Cortex of kidney (tissue), 1 donor: ENCODE data around the gene CAMK2A.

ENCODE experiments used
- DNase-seq: peaks from one replicate; lab custom pipeline; 2025; lab: John Stamatoyannopoulos, UW

Gene CAMK2A

DNA sequence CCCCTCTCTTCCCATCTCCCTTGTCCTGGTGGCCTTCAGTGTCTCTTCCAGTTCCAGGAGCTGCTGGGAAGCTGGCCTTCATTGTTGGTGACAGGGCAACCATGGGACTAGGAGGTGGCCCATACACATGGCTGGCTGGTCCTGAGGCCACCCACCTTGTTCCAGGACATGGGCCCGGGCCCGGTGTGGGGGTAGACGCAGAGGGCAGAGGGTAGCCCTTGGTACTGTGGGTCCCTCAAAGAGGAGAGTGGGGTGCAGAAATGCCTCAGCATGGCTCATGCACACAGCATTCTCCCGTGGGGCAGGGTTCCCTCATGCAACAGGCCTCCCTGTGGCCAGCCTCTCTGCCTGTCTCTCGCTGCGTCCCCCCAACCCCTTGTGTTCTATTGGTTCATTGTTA, 78.9 kb downstream of the CAMK2A start:
- DNase-seq, result no peak

DNA sequence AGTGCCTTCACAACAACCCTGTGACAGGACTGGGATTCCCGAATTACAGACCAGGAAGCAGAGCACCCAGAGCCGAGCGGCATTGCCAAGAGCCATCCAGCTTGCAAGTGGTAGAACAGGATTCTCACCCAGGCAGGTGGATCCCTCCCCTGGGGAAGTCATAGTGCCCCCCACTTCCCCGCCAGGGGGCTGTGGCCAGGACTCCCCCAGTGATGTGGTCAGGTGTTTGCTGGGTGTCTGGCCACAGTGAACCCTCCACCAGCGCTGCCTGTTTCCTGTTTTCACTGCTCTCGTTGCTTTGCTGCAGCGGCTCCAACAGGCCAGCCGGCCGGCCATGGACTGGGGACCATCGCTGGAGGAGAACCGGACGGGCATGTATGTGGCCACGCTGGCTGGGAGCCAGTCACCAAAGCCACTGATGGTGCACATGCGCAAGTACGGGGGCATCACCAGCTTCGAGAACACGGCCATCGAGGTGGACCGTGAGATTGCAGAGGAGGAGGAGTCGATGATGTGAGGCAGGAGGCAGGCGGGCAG, 80.4 kb downstream of the CAMK2A start:
- no peak for DNase-seq

DNA sequence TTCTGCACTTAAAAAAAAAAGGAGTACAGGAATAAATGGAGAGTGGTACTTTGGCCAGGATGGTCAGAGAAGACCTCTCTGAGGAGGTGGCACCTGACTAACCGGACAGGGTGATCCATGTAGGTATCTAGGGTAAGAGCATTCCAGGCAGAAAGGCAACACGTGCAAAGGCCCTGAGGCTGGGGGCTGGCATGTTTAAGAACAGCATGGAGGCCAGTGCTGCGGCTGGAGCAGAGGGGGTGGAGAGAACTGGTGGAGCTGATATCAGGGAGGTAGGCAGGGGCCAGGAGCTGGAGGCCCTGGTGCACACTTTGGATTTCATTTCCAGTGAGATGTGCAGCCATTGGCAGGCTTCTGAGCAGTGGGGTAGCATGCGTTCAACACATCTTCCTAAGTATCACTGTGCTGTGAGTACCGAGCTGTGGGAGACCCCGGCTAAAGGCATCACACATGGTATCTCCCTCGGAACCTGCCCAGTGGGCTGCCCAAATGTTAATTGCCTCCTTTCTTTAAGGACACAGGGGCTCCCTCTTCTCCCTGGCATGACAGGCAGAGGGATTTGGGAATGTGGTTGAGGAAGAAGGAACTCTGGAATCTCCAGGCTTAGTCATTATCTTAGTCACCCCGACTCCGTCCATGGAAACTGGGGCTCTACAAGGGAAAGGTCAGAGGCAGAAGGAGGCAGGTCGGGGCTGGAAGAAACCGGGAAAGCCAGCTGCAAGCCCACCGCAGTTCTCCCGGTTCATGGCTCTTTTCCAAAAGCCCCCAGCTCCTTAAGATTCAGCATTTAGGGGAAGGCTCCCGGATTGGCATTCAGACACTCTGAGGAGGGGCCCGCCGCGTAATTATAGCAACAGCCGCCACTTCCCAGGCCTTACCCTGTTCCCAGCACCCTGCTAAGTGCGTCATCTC, 81.1 kb downstream of the CAMK2A start:
- no peak for DNase-seq

DNA sequence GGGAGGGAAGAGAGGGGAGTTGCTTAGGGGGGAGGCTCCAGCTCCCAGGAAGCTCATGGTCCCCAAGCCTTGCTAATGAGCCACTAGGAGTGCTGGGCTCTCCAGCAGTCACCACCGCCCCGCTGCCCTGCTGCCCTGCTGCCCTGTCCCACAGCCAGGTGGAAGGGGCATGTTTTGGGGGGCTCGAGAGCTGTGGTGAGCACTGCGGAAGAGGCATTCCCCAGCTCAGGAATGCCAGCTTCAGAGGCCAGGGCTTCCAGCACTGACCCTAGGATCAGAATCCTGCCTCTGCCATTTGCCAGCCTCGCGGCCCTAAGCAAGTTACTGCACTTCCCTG, 82.8 kb downstream of the CAMK2A start:
- no peak for DNase-seq

DNA sequence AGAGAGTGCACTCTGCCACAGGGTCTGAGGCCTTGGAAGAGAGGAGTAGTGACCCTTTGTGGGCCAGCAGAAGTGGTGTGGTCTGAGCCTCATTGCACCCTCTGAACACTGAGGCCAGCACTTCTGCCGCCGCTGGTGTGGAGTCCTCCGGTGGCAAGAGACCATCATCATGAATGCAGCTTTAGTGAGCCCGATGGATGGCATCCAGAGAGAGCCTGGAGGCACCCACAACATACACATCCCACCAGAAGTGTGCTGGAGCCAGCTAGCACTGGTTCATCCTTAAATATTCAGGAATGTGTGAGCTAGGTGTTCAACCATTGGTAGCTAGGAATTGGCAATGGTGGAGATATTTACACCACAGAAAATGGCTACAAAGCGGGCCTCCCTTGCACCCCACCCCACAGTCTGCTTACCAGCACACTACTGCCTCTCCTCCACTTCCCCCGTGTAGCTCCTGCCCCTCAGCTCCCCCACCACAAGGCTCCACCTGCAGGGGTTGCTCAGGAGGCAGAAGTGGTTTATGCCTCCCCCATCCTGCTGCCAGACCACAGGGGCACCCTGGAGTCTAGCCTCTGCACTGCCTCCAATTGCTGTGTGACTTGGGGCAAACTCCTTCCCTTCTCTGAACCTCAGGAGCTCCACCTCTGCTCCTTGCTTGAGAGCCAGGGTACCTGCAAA, 83.3 kb downstream of the CAMK2A start:
- DNase-seq, result no peak

DNA sequence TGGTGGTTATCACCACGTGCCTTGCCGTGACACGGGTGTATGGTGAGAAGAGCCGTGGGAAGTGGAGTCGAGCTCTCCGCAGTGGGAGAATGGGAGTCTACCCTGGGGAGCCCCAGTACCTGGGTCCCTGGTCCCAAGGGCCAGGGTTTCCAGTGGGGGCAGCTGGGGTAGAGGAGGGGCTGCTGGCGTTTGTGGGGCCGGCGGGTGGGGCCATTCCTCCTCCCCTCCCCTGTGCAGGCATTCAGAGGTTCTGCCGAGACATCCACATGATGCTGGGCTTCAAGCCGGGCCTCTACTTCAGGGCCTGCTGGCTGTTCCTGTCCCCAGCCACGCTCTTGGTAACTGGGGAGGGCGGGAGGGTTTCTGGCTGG, 85.0 kb downstream of the CAMK2A start:
- no peak for DNase-seq

DNA sequence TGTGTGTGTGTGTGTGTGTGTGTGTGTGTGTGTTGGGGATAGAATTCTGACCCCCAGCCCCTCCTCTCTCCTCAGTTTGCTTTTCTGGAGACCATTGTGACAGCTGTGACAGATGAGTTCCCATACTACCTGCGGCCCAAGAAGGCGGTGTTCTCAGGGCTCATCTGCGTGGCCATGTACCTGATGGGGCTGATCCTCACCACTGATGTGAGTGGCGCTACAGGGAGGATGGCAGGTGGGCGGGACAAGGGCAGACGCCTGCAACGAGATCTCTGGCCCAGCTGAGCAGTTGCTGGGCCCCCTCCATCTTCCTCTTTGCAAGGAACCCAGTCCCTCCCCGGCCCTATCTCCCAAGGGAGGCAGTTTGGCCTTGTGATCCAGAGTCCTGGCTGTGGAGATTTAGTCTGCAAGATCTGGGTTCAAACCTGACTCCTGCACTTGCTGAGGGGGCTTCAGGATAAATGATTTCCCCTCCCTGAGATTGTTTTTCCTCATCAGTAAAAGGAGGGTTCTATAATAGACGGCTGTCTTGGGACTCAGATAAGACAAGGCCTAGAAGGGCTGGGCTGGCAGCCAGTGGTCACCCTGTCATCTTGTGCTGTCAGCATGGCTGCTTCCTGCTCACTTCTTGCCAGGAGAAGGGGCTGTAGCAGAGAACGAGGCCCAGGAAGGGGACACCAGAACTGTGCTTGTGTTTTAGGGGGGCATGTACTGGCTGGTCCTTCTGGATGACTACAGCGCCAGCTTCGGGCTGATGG, 85.6 kb downstream of the CAMK2A start:
- DNase-seq, result no peak

DNA sequence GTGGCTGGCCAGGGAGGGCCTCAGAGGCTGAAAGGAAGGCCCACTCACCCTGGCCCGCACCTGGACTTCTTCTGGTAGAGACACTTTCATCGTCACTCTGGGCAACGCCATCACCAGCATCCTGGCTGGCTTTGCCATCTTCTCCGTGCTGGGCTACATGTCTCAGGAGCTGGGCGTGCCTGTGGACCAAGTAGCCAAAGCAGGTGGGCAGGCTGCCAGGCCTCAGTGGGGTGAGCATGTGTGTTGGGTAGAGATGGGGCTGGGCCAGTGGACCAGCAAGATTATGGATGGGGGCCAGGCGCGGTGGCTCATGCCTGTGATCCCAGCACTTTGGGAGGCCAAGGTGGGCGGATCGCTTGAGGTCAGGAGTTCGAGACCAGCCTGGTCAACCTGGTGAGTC, 87.1 kb downstream of the CAMK2A start:
- DNase-seq, result no peak

DNA sequence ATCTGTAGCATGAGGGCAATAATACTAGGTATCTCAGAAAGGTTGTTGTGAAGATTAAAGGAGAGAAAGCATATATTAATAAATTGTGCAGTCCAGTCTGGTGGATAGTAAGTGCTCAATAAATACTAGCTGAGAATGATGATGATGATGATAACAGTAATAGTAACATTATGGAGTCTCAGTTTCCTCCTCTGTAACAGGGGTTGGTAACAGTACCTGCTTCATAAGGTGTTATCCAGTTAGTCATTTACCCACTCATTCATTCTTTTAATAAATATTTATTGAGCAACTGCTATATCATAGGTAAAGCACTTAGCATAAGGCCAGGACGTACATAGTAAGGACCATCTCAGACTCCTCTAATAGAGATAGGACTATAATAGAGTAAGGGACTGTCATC, 92.1 kb downstream of the CAMK2A start:
- no peak for DNase-seq

DNA sequence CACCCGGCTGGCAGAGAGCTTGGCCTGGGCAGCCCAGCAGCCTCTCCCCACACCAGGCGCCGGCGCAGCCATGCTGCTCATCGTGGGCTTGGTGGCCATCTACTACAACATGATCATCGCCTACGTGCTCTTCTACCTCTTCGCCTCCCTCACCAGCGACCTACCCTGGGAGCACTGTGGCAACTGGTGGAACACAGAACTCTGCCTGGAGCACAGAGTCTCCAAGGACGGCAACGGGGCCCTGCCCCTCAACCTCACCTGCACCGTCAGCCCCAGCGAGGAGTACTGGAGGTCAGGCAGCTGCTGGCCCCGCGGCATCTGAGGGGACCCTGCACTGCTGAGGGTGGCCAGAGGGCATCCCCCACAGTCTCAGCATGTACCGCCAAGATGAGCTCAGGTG, 92.6 kb downstream of the CAMK2A start:
- no peak for DNase-seq

DNA sequence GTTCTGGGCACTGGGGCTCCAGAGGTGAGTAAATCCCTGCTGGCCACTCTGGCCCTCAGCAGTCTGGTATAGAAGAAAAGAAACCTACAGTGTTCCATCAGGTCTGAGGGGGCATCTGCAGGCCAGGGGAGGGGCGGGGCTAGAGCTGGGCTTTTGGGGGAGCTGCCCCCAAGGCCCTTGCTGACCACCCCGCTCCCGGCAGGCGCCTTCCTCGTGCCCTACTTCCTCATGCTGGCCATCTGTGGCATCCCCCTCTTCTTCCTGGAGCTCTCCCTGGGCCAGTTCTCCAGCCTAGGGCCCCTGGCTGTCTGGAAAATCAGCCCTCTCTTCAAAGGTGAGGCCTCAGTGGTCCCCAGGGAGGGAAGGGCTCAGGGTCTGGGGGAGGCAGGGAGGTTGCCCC, 93.1 kb downstream of the CAMK2A start:
- DNase-seq, result no peak

DNA sequence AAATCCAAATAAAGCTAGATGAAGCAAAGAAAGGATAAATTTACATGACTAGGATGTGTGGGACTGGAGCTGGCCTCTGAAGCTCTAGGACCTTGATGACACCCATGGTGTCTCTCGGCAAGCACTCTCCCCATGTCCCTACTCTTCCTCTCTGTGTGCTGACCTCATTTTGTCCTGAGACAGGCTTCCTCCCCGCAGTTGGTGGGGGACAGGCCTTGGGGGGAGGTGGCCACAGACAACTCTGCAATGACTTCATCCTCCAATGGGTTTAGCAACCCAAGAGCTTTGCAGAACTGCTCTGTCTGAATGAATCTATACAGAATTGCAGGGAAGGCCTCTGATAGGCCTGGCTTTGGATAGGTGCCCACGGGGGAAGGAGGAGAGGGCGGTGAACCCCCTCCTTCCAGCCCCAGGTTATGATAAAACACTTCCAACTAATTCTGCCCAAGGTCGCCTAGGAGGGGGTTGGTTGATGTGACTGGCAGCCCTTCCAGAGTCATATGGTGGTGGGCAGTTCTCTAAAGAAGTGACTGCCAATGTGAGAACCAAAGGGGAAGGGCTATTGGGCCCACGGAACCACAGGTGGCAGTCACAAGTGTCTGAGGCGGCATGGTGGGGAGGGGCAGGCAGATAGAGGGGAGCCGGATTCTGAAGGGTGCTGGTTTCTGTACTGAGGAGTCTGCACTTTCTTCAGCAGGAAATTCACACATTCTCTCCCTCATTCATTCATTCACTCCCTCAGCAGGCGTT, 93.7 kb downstream of the CAMK2A start:
- DNase-seq, result no peak

DNA sequence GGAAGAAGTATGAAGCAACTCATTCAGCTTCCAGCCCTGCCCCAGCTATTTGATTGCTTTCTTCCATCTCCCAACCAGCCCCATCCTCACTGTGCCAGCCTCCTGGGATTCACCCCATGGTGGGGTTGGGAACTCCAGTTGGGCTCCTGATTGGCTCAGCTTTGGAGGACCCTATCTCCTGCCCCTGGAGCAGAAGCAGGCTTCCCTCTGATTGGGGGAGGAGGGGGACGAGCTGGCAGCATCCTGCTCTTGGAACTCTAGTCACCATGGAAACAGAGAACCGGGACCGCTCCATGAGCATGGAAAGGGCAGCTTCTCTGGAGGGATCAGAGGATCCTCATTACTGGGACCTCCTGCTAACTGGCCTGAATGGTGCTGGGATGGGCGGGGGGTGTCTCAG, 97.1 kb downstream of the CAMK2A start:
- DNase-seq, result no peak

DNA sequence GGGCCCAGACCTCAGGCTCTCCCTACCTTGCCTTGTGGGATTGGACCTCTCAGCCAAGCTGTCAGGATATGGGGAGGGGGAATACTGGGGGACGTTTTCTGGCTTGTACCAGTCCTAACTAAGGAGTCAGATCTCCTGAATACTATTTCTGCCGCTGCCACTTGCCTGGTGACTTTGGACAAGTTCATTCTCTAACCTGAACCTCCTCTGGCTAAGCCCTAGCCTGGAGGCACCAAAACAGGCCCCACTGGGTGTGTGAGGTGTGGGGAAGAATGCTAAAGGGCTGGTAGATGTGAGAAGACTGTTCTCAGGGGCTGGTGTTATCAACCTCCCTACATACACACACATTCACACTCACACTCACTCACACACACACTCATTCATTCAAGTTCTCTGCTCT, 98.6 kb downstream of the CAMK2A start:
- no peak for DNase-seq

DNA sequence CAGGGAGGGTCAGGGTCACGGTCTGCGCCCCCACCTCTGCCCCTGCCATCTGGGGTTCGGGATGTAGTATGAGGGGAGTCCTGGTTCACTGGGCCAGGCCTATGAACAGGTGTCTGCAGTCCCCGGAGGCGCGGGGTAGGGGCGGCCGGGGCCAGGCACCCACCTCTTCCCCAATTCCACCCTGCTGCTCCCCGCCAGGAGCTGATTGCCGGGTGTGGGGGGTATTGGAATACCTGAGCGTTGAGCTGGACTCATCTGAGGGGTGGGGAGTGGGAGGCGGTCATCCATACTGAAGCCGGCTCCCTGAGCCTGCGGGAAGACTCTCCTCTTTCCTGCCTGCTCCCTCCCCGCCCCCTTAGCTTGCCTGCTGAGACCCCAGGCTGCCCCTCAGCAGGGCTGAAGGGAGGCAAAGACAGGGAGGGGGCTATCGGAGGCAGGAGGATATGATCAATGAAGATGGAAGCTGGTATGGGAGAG, 99.0 kb downstream of the CAMK2A start:
- DNase-seq, result no peak

DNA sequence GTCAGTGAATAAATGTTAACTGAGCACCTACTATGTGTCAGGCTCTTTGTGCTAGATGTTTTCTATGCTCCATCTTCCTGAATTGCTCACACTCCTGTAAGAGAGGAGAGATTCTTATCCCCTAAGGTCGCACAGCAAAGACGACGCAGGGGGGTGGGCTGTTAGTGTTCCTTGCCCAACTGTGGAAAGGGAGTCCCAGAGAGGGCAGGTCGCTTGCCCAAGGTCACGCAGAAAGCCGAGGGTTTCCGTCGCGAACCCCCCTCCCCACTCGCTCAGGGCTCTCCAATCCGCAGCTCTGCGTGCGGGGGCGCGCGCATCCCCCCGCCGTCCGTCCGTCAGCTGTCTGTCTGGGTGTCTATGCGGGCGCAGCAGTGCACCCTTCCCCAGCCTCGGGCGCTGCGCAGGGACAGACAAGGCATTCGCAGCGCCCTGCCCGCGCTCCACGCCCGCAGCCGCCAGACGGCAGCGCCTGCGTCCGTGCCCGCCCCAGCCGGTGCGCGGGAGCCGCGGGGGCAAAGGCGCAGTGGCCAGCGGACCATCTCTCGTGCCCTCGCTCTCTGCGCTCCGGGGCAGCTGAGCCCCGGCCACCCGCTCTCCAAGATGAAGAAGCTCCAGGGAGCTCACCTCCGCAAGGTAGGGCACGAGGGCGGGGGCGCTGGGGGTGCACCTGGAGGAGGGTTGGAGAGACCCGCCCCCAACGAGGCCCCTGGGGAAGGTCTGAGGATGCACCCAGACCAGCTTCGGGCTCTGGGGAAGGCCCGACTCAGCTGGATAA, 99.7 kb downstream of the CAMK2A start, which contains the start of gene SLC6A7:
SLC6A7 (plus strand) TSS at position 335 of the 775 bp plus-strand sequence; CDS start at position 601, 266 bp downstream.
- no peak for DNase-seq

DNA sequence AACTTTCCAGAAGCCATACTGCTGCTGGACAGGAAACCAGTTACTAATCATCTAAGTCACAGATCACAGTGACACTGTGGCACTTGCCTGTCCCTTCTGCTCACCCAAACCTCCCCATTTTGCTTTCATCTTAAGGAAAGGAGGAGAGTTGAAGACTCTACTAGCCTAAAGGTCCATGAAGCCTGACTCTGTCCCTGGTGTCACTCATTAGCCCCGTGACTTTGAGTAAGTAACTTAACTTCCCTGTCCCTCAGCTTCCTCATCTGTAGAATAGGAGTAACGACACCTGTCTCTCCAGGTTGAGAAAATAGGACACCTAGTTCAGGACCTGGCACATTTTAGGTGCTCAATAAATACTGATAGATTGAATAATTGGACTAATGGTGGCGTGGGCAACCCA, 100.2 kb downstream of the CAMK2A start:
- DNase-seq, result no peak

DNA sequence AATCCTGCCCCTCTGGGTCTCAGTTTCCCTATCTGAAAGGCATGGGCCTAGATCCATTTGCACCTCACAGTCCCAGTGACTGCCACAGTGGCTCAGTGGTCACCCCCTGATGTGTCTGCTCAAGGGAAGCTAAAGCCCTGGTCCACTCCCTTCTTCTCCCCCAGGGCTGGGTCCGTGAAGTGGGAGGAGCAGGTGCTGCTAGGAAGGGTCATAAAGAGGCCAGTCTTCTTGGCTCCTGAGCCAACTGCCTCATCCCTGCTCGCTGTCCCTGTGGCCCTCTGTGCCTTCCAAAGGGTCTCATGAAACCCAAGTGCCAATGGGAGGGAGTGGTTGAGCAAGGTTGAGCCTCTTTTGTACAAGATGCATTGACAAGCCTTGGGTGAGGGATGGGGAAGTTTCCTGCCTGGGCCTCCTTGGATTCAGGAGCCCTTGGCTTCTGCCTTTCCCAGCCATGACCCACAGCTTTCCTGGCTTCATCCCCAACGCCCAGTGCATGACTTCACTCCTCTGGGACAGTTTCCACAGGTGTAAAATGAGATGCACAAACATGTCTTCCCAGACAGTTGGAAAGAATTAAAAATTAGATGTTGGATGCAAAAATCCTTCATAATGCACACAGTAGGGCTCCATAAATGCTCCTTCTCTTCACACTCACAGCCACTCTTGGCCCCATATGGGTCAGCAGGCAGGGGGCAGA, 101.3 kb downstream of the CAMK2A start:
- DNase-seq, result no peak

DNA sequence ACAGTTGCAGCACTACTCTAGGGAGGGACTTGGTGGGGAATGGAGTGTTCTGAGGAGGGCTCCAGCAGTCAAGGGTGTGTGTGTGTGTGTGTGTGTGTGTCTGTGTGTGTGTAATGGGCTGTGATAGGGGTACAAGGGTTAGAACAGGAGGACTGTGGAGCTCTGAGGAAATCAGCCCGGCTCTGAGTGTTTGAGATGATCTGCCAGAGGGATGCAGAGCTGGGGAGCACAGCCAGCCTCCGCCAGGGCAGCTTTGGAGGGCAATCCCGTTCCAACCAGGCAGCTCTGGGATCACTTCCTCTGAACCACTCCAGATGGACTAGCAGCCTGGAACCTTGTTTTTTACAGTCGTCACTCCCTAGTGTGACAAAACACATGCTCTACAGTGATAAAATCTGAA, 102.7 kb downstream of the CAMK2A start:
- no peak for DNase-seq

DNA sequence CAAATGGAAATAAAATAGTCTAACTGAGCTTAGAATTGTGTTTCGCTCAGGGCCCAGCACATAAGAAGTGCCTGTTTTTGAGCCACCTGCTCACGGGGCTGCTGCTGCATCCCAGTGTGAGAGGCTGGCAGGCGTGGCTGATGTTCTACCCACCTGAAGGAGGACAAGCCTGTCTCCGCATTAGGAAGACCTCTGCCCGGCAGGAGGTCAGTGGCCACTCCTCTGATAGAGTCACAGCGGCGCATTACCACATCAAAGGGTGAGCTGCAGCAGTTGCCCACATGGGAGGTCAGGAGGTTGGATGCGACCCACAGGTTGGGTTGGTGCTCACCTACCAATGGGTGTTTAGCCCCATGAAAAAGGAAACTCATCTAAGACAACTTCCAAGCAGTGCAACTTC, 103.4 kb downstream of the CAMK2A start:
- no peak for DNase-seq
